K562 (cell line): Measurements from ENCODE around the gene C1QTNF5. TPM values are rescaled to one million over a fixed set of nuclear protein-coding genes. Genes with fewer than 3 reads are reported as not detected.

Experiments used
- ATAC-seq: fragments of 200-7000 bp; cut with Tn5 transposase; 3 replicates; pipeline ENCODE4 v1.9.1; 2020; ENCODE audit warnings: moderate library complexity
- BruUV-seq: library from RNA; stranded (reverse); fragments of 400-500 nt; replicated peaks from 2 replicates; lab custom pipeline; 2021; lab: Mats Ljungman, UMichigan
- CTCF ChIA-PET: fragments of 300-600 bp; formaldehyde crosslinking; extraction: SDS; loops from one replicate; lab custom pipeline; 2021; ENCODE audit warnings: low intra/inter-chr PET ratio; lab: Yijun Ruan, JAX
- POLR2A ChIA-PET: fragments of 300-600, 350-650 bp; sonication (Branson Sonifier 250); formaldehyde crosslinking; extraction: SDS; loops from one replicate; lab custom pipeline; 2021; ENCODE audit warnings: antibody characterized with exemption, inconsistent platforms; lab: Yijun Ruan, JAX
- DNase-seq, 4 experiments: peaks; one replicate each; pipeline versions ENCODE4 v3.0.0 to v3.0.0-alpha.2; 2011 to 2018; ENCODE audit warnings: low spot score in 3 of 4, mixed read lengths in 3 of 4; ENCODE audit errors: extremely low read depth in 1 of 4
- FAIRE-seq: peaks from 2 replicates; lab custom pipeline; 2011; peaks lifted over from hg19 to GRCh38; lab: Jason Lieb, UNC
- H2AFZ ChIP-seq: 2 replicates; pipeline ENCODE4 v1.6.0; 2011; ENCODE audit warnings: low read depth, low read length, control low read depth, inconsistent platforms
- H3K27ac ChIP-seq: fragments of 200-600 bp; 3 replicates; pipeline ENCODE4 v1.8.0; 2011; ENCODE audit warnings: low read depth, mild to moderate bottlenecking, control low read depth, inconsistent platforms, low read length, moderate library complexity, mixed read lengths; ENCODE audit errors: extremely low read depth
- H3K27me3 ChIP-seq, 2 experiments: fragments of 300-600 bp in 1 of 2; 2 replicates in 1 of 2; 3 replicates in 1 of 2; pipeline versions ENCODE4 v1.6.0 to v1.8.0; 2011; ENCODE audit warnings: inconsistent platforms in 2 of 2, low read length in 2 of 2, mild to moderate bottlenecking in 1 of 2, mixed read lengths in 1 of 2, moderate library complexity in 1 of 2; ENCODE audit not compliant: control insufficient read depth in 2 of 2, insufficient read depth in 2 of 2
- H3K36me3 ChIP-seq: fragments of 300-600 bp; 3 replicates; pipeline ENCODE4 v1.8.0; 2011; ENCODE audit warnings: mild to moderate bottlenecking, low read length, inconsistent platforms; ENCODE audit not compliant: control insufficient read depth, insufficient read depth
- H3K4me1 ChIP-seq, 2 experiments: fragments of 200-600 bp in 1 of 2; replicated peaks in 1 of 2; 2 replicates in 1 of 2; 3 replicates in 1 of 2; pipeline versions ENCODE4 v1.5.1 to v1.8.0; 2011; ENCODE audit warnings: inconsistent platforms in 2 of 2, low read length in 2 of 2, mild to moderate bottlenecking in 1 of 2, mixed read lengths in 1 of 2, moderate library complexity in 1 of 2; ENCODE audit not compliant: control insufficient read depth in 2 of 2, insufficient read depth in 2 of 2
- H3K4me2 ChIP-seq: 2 replicates; pipeline ENCODE4 v1.6.1; 2011; ENCODE audit warnings: low read length, control low read depth, inconsistent platforms, mixed read lengths; ENCODE audit not compliant: insufficient read depth
- H3K4me3 ChIP-seq: fragments of 200-600 bp; sonication (generic), shearing (Covaris generic); 2 replicates; pipeline ENCODE4 v1.5.1; 2016; ENCODE audit warnings: control low read depth, inconsistent platforms
- H3K79me2 ChIP-seq: fragments of 200-600 bp; 3 replicates; pipeline ENCODE4 v1.8.0; 2011; ENCODE audit warnings: low read length, inconsistent platforms; ENCODE audit not compliant: control insufficient read depth, insufficient read depth
- H3K9ac ChIP-seq, 2 experiments: 2 replicates each; pipeline versions ENCODE4 v1.6.0 to v1.6.1; 2011; ENCODE audit warnings: low read depth in 2 of 2, low read length in 2 of 2, control low read depth in 1 of 2, inconsistent platforms in 1 of 2, mild to moderate bottlenecking in 1 of 2, mixed read lengths in 1 of 2; ENCODE audit not compliant: insufficient read depth in 1 of 2
- H3K9me1 ChIP-seq: one replicate; pipeline ENCODE4 v1.6.0; 2011; ENCODE audit warnings: inconsistent platforms, mild to moderate bottlenecking, low read length, moderate library complexity; ENCODE audit not compliant: control insufficient read depth, insufficient read depth
- H3K9me3 ChIP-seq: replicated peaks from 2 replicates; pipeline ENCODE4 v1.5.1; 2011; ENCODE audit warnings: low read depth, low read length, inconsistent platforms; ENCODE audit not compliant: control insufficient read depth, insufficient read depth
- H4K20me1 ChIP-seq: replicated peaks from 2 replicates; pipeline ENCODE4 v1.6.1; 2011; ENCODE audit warnings: low read length, inconsistent platforms, mixed read lengths; ENCODE audit not compliant: control insufficient read depth, insufficient read depth
- FOXA3 ChIP-seq, 2 experiments: fragments of 450-650 bp in 1 of 2; sonication (generic) in 1 of 2; formaldehyde crosslinking; IDR thresholded peaks in 1 of 2; conservative IDR thresholded peaks in 1 of 2; 2 replicates each; pipeline versions ENCODE4 v1.4.0 to v1.8.0; 2020 to 2022; ENCODE audit warnings: mild to moderate bottlenecking in 2 of 2, missing genetic modification reagents in 1 of 2
- SP1 ChIP-seq: sonication (generic); formaldehyde crosslinking; IDR thresholded peaks from 2 replicates; pipeline ENCODE4 v1.8.1; 2022; ENCODE audit warnings: mild to moderate bottlenecking, missing genetic modification reagents
- WGBS: fragments of 100-300 bp; shearing (Covaris generic); methylation state at CpG from one replicate; pipeline ENCODE4 v1.1.6; 2016; ENCODE audit warnings: low coverage, mixed read lengths; ENCODE audit not compliant: insufficient coverage; ENCODE audit errors: missing lambda C conversion rate; 5-methylcytosine and 5-hydroxymethylcytosine counted together
- in situ Hi-C: fragments of 300-500 bp; cut with MboI; formaldehyde crosslinking; loops from 4 replicates; pipeline ENCODE4 v1.15.0; 2018; ENCODE audit warnings: inconsistent platforms, mixed read lengths
- intact Hi-C: fragments of 100-400 bp; cut with micrococcal nuclease; formaldehyde crosslinking; loops from 2 replicates; pipeline ENCODE4 v1.14.2; 2022
- polyA plus RNA-seq, 8 experiments: library from polyadenylated mRNA; depleted of rRNA in 4 of 8; stranded (reverse) in 5 of 8; unstranded in 3 of 8; fragments of >200 nt; fragmentation: Nextera tagmentation in 2 of 8; fragmentation: Illumina TruSeq in 1 of 8; extraction: Ambion mirVana in 2 of 8; extraction: Trizol in 1 of 8; gene quantifications; 2 replicates each; pipeline versions ENCODE4 v1.2.1 to v1.2.3, GENCODE V29; 2011 to 2014; ENCODE audit warnings: inconsistent platforms in 1 of 8, missing spikeins in 1 of 8
- total RNA-seq, 7 experiments: library from RNA; depleted of rRNA in 6 of 7; stranded (reverse); fragments of >200 nt in 6 of 7; fragmentation: Illumina TruSeq in 2 of 7; extraction: Trizol in 2 of 7; gene quantifications; 2 replicates each; pipeline versions ENCODE4 v1.2.1 to v1.2.3, GENCODE V29; 2011 to 2021; ENCODE audit warnings: low replicate concordance in 1 of 7

Gene C1QTNF5
- total and polyA plus RNA-seq, 9 of the 15 experiments (the other 6 are each of a cell fraction or from before 2014, with no cell fraction given), result 0.07 to 0.76 (median 0.24) TPM; not detected in 1

- no peak overlapping the region for H2AFZ ChIP-seq
- peaks cover 5% of the 10 kb centered on the region for H3K9me1 ChIP-seq
- peaks cover 18% of the 10 kb centered on the region; the same call in 2 of the 3 replicates for H3K79me2 ChIP-seq
- ATAC-seq (peak; percentile 12; the same call in 1 of the 3 replicates), DNase-seq (peak in 1 of 4 experiments; percentile 40), FAIRE-seq (no peak)
- TF ChIP-seq SP1 (CRISPR knock-in tag) (peak; percentile 45; the same call in 1 of the 2 replicates), FOXA3 (CRISPR knock-in tag; conservative IDR thresholded peaks at IDR 0.05 in 1 of 2, IDR thresholded peaks at IDR 0.05 in 1 of 2) (no peak)
- POLR2A ChIA-PET, result interaction anchor here (0.6 to 3.0 kb wide), 8 partner anchors 11 to 182 kb away, joined by 3 to 24 read pairs (median 4); no protein-coding TSS in a partner anchor
- no peaks in the 10 kb centered on the region for H3K27me3 ChIP-seq
- in situ Hi-C loops, result no loop called here
- CTCF ChIA-PET, result interaction anchor here (1.4 kb wide), 1 partner anchor 22 kb away, joined by 4 read pairs; no protein-coding TSS in a partner anchor
- peaks cover 45 to 46% of the 10 kb centered on the region in 2 experiments for H3K4me1 ChIP-seq
- TSS peak; percentile 42 for BruUV-seq
- 51% methylated on average over 11 of the region's 11 CpGs for WGBS
- H3K4me2 ChIP-seq, result peak overlapping the region; percentile 24
- peaks cover 28% of the 10 kb centered on the region for H3K36me3 ChIP-seq
- H3K4me3 ChIP-seq, result no peak overlapping the region
- H3K9ac ChIP-seq, result peak overlapping the region; percentile 3 to 32; a peak in 2 of 4 replicates
- H4K20me1 ChIP-seq, result no peaks in the 10 kb centered on the region
- intact Hi-C loops, result no loop called here
- no peaks in the 10 kb centered on the region for H3K9me3 ChIP-seq
- H3K27ac ChIP-seq, result peak overlapping the region; percentile 17; the same call in 2 of the 3 replicates
Observed at GRCh38 chr11:119361941-119362725, 21.4 kb upstream of the C1QTNF5 start.
